ENCODE data around the gene PAFAH1B2. TPM values are rescaled to one million over a fixed set of nuclear protein-coding genes. Genes with fewer than 3 reads are reported as not detected.

Gene PAFAH1B2
- total RNA-seq, 3 donors from 2014 or later = 76.8 to 92.2 (median 86.2) TPM

- Histone ChIP-seq H3K9me3 (no peaks in the 10 kb centered on the region), H3K4me1 (peaks cover 14 to 27% of the 10 kb centered on the region in 2 donors), H3K4me3 (no peak overlapping the region), H3K36me3 (no peaks in the 10 kb centered on the region), H3K27me3 (no peaks in the 10 kb centered on the region), H3K27ac (peak overlapping the region; percentile 89 to 93)
- TF ChIP-seq POLR2AphosphoS5 (IDR thresholded peaks at IDR 0.05) (no peak), CTCF (IDR thresholded peaks at IDR 0.05) (no peak), POLR2A (IDR thresholded peaks at IDR 0.05) (no peak)
- intact Hi-C loops (cut with DNase I; ENCODE audit: low total_unique reads) = loop anchor here (10.0 kb wide), 1 partner anchor 349 kb away; no protein-coding TSS in a partner anchor
- peak; percentile 12 to 33 for DNase-seq (ENCODE audit: low spot score in 2 of 2)
Observed at GRCh38 chr11:117223741-117224689, 79.9 kb downstream of the PAFAH1B2 start.

- Histone ChIP-seq H3K4me1 (peaks cover 7 to 11% of the 10 kb centered on the region in 2 donors), H3K4me3 (no peak overlapping the region), H3K36me3 (no peaks in the 10 kb centered on the region), H3K27ac (no peak overlapping the region), H3K9me3 (no peaks in the 10 kb centered on the region), H3K27me3 (no peaks in the 10 kb centered on the region)
- DNase-seq (ENCODE audit: low spot score in 2 of 2) = no peak
- TF ChIP-seq CTCF (IDR thresholded peaks at IDR 0.05) = no peak
- TF ChIP-seq POLR2A (IDR thresholded peaks at IDR 0.05) = no peak
- no peak for TF ChIP-seq POLR2AphosphoS5 (IDR thresholded peaks at IDR 0.05)
- intact Hi-C loops (cut with DNase I; ENCODE audit: low total_unique reads) = loop anchor here (10.0 kb wide), 1 partner anchor 351 kb away; no protein-coding TSS in a partner anchor
Observed at GRCh38 chr11:117225553-117226170, 81.6 kb downstream of the PAFAH1B2 start.

Other genes starting within 250 kb of the PAFAH1B2 start
- 100 to 1,000 TPM in 1 of 3 donors, 10 to 100 TPM in 2; 26.9 to 110 (median 57.0) TPM for gene SIK3, start 45.9 kb upstream of the PAFAH1B2 start, total RNA-seq
- gene SIDT2, start 34.5 kb downstream of the PAFAH1B2 start, total RNA-seq = 10 to 100 TPM; 45.2 to 86.7 (median 49.5) TPM
- gene TAGLN, start 55.1 kb downstream of the PAFAH1B2 start, total RNA-seq = 1,000 to 10,000 TPM in 2 of 3 donors, 100 to 1,000 TPM in 1; 602 to 1,663 (median 1,380) TPM
- gene PCSK7, start 87.8 kb downstream of the PAFAH1B2 start, total RNA-seq = 10 to 100 TPM; 43.2 to 51.5 (median 44.2) TPM
- 10 to 100 TPM; 12.3 to 13.3 (median 12.5) TPM for gene RNF214, start 88.4 kb downstream of the PAFAH1B2 start, total RNA-seq
- gene BACE1-AS, start 147.1 kb downstream of the PAFAH1B2 start, total RNA-seq = 1 to 10 TPM; 5.9 to 8.9 (median 6.6) TPM
- gene BACE1, start 172.0 kb downstream of the PAFAH1B2 start, total RNA-seq = 10 to 100 TPM; 17.4 to 26.9 (median 17.9) TPM
- gene CEP164, start 183.6 kb downstream of the PAFAH1B2 start, total RNA-seq = 10 to 100 TPM; 14.9 to 32.6 (median 20.3) TPM

All from breast epithelium (tissue), 4 donors.